GM12864 (cell line): ENCODE data around the gene GRN.
A peak's percentile ranks its signal among the peaks of the same experiment; 100 is the strongest.
"Not testable (repeated sequence)": the region's sequence is repeated elsewhere in the genome, so short reads cannot be mapped to it uniquely, and the experiment has no call there.

Experiments used
- DNase-seq: peaks from one replicate; pipeline ENCODE4 v3.0.0-alpha.2; 2011; ENCODE audit warnings: low read depth
- H3K4me3 ChIP-seq: 2 replicates; pipeline ENCODE4 v1.5.1; 2011; ENCODE audit warnings: mild to moderate bottlenecking, low read depth, low read length, control low read depth
- CTCF ChIP-seq: IDR thresholded peaks from 2 replicates; pipeline ENCODE4 v1.5.1; 2011; ENCODE audit warnings: low read depth, mild to moderate bottlenecking, moderate library complexity, low read length, control low read depth, inconsistent platforms; ENCODE audit errors: missing control alignments

Gene GRN

GRCh38 chr17:44331249-44331760 lies 13.8 kb upstream of the GRN start:
- no peak for DNase-seq

GRCh38 chr17:44333371-44333770 lies 11.7 kb upstream of the GRN start:
- DNase-seq = no peak
- no peak for TF ChIP-seq CTCF
- H3K4me3 ChIP-seq = no peak overlapping the region

More at GRCh38 chr17:44331249-44331760, 13.8 kb upstream of the GRN start:
- TF ChIP-seq CTCF = peak; percentile 77
- no peak overlapping the region for H3K4me3 ChIP-seq

GRCh38 chr17:44334315-44334714 lies 10.8 kb upstream of the GRN start:
- no peak for DNase-seq
- H3K4me3 ChIP-seq = no peak overlapping the region
- TF ChIP-seq CTCF = no peak

- TF ChIP-seq CTCF = no peak
- no peak overlapping the region for H3K4me3 ChIP-seq
- no peak for DNase-seq
These were observed 10.4 kb upstream of the GRN start for GRCh38 chr17:44334727-44335126.

GRCh38 chr17:44335564-44335963 lies 9.5 kb upstream of the GRN start:
- no peak for DNase-seq
- H3K4me3 ChIP-seq = no peak overlapping the region
- TF ChIP-seq CTCF = no peak

GRCh38 chr17:44335968-44336367 lies 9.1 kb upstream of the GRN start:
- no peak for TF ChIP-seq CTCF
- no peak overlapping the region for H3K4me3 ChIP-seq
- no peak for DNase-seq

GRCh38 chr17:44338702-44339101 lies 6.4 kb upstream of the GRN start:
- no peak for DNase-seq
- no peak overlapping the region for H3K4me3 ChIP-seq
- no peak for TF ChIP-seq CTCF

- not testable (repeated sequence) for H3K4me3 ChIP-seq, DNase-seq
These were observed 4.5 kb upstream of the GRN start for GRCh38 chr17:44340553-44340952.
